Cardiac fibroblast (primary cell): Measurements from ENCODE around the gene DUSP23.

ENCODE experiments used
- DNase-seq, 2 donors: peaks; one replicate each; pipeline versions ENCODE4 v3.0.0 to v3.0.0-alpha.2; 2010; ENCODE audit warnings: low read depth in 2 of 2
- H3K4me3 ChIP-seq, 2 donors: replicated peaks in 1 of 2; 1 replicate in 1 of 2; 2 replicates in 1 of 2; pipeline ENCODE4 v1.5.1; 2011; ENCODE audit warnings: low read depth in 2 of 2, low read length in 2 of 2, mild to moderate bottlenecking in 2 of 2, moderate library complexity in 1 of 2
- TF ChIP-seq, protein P1 (sequence below): IDR thresholded peaks from one replicate; pipeline ENCODE4 v1.5.1; 2011; ENCODE audit warnings: low read depth, mild to moderate bottlenecking, low read length, inconsistent platforms

The DUSP23 gene

DNA sequence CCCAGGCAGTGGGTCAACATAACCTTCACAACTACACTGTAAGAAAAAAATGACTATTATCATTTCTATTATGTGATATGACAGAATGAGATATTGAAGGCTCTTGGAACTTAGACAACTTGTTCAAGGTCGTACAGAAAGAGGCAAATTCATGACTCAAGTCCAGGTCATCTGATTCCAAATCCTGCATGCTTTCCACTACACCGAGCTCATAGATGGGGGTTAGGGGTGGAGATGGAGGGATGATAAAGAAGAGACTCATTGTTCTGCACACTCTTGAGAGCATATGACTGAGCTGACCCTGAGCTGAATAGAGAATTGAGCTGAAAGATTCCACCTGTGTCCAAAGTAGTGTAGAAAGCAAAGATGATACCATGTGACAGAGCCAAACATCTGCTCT is 24.2 kb downstream of the DUSP23 start:
- DNase-seq, result no peak
- TF ChIP-seq, protein P1, sequence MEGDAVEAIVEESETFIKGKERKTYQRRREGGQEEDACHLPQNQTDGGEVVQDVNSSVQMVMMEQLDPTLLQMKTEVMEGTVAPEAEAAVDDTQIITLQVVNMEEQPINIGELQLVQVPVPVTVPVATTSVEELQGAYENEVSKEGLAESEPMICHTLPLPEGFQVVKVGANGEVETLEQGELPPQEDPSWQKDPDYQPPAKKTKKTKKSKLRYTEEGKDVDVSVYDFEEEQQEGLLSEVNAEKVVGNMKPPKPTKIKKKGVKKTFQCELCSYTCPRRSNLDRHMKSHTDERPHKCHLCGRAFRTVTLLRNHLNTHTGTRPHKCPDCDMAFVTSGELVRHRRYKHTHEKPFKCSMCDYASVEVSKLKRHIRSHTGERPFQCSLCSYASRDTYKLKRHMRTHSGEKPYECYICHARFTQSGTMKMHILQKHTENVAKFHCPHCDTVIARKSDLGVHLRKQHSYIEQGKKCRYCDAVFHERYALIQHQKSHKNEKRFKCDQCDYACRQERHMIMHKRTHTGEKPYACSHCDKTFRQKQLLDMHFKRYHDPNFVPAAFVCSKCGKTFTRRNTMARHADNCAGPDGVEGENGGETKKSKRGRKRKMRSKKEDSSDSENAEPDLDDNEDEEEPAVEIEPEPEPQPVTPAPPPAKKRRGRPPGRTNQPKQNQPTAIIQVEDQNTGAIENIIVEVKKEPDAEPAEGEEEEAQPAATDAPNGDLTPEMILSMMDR, result no peak
- no peak overlapping the region for H3K4me3 ChIP-seq

DNA sequence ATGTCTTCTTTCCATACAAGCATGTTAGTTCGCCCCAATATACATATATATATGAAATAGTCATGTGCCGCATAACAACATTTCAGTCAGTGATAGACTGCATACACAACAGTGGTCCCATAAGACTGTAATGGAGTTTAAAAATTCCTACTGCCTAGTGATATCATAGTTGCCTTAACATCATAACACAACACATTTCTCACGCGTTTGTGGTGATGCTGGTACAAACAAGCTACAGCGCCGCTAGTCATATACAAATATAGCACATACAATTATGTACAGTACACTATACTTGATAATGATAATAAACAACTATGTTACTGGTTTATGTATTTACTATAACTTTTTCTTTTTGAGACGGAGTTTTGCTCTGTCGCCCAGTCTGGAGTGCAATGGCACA is 35.2 kb downstream of the DUSP23 start:
- no peak for DNase-seq
- no peak overlapping the region for H3K4me3 ChIP-seq
- TF ChIP-seq, protein P1, result no peak

DNA sequence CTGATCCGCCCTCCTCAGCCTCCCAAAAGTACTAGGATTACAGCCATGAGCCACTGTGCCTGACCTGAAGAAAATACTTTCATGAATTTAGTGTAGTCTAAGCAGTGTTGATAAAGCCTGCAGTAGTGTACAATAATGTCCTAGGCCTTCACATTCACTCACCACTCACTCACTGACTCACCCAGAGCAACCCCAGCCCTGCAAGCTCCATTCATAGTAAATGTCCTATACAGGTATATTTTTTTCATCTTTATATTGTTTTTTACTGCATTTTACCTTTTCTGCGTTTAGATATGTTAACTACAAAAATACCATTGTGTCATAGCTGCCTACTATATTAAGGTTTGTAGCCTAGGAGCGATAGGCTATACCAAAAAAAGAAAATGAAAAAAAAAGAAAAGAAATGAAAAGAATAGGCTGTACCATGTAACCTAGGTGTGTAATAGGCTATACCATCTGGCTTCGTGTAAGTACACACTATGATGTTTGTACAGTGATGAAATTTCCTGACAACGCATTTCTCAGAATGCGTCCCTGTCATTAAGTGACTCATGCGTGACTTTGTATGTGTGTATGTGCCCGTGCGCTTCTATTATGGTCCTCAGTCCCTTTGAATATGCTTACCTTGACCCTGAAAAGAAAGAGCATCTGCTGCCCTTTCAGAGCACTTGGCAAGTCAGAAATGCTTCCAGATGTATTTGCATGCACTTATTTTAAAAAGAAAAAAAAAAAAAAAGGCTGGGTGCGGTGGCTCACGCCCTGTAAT is 36.7 kb downstream of the DUSP23 start:
- DNase-seq, result peak in 1 of 2 donors; percentile 73
- H3K4me3 ChIP-seq, result no peak overlapping the region
- TF ChIP-seq, protein P1, result no peak

DNA sequence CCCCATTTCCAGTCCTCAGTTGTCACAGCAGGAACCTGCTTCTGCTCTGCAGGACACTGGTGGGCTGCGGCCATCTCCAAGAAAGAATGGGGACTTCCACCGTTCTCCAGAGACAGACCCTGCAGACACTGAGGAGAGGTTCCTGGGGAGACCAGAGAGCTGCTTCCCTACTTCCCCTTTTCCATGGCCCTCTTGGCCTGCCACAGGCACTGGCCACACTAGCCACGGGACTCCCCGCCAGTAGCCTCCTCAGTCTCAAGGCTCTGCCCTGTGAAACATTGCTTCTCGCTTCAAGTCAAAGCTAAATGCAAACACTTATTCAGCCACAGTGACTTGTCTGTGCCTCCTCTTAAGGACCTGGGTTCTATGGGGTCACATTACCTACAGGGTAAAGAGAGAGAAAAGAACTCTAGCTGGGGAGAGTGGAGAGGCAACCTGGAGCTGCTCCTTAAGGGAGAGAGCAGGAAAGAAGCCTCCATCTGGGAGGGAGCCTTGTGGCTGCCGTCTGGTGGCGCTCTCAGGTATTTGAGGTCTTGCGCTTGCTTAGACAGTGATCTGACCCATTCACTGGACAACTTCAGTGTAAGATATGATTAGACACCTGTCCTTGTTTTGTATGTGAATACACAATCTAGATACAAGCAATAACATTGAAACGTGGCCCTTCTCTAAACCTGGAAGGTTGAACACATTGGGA is 40.6 kb downstream of the DUSP23 start:
- H3K4me3 ChIP-seq, result no peak overlapping the region
- TF ChIP-seq, protein P1, result peak; percentile 92
- peak; percentile 66 to 81 for DNase-seq

DNA sequence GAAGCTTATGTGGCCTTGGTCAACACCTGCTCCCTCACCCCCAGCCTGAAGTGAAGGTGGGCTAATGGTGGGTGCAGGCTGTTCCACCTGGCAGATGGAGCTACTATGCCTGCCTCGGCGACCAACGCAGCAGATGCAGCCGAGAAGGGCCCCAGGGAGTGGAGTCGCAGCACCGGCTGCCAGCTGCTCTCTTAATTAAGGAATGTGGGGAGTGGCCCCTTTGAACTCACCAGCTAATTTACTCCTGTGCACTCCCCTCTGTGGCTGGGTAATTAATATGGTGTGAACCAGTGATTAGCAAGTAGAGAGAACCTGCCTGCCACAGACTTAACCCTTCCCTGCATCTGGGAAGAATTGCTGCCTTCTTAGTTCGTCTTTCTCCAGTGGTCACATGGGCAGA is 42.6 kb downstream of the DUSP23 start:
- TF ChIP-seq, protein P1, result no peak
- no peak for DNase-seq
- H3K4me3 ChIP-seq, result no peak overlapping the region

DNA sequence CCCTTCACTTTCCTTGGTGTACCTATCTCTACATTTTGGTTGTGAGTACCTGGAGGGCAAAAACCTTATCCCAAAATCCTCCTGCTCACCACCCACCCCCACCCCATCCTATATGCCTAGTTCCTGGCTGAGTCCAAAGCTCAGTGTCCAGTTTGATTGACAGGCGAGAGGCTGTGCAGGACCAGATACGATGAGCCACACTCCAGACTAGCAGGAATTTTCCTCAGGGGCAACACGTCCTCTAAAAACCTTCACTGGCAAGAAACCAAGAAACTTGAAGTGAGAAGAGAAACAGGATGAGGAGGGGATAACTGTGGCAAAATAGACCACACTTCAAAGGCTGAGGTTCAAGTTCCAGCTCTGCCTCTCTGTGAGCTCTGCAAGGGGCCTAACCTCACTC is 44.8 kb downstream of the DUSP23 start:
- DNase-seq, result no peak
- TF ChIP-seq, protein P1, result no peak
- no peak overlapping the region for H3K4me3 ChIP-seq
